Measurements from ENCODE around the gene CSRNP3. TPM values are rescaled to one million over a fixed set of nuclear protein-coding genes. Genes with fewer than 3 reads are reported as not detected.
A peak's percentile ranks its signal among the peaks of the same experiment; 100 is the strongest.

Gene CSRNP3
- not detected in 2 replicates for total RNA-seq
- polyA plus RNA-seq, result not detected in 2 replicates
- not detected in 2 replicates for polyA plus RNA-seq (2011; cell fraction: cytosol; rRNA removed)
- 0.01 and 0.03 TPM in 2 replicates for polyA plus RNA-seq (2011; cell fraction: nucleus; rRNA removed)
- 0.01 TPM in 1 of 2 replicates, not detected in the other for polyA plus RNA-seq (2012)
- polyA minus RNA-seq, result 0.05 and 0.11 TPM in 2 replicates
- polyA minus RNA-seq (2011; cell fraction: cytosol; rRNA and poly(A)+ RNA removed), result not detected
- 0.14 and 0.38 TPM in 2 replicates for polyA minus RNA-seq (2011; cell fraction: nucleus; rRNA and poly(A)+ RNA removed)
- Bru-seq, nascent RNA, result percentile 5 among the genes with signal in this experiment
- BruChase-seq, experiment 1, labeled RNA remaining after a 6-hour chase, result percentile 1 among the genes with signal in this experiment
- percentile 7 among the genes with signal in this experiment for BruChase-seq, experiment 2, labeled RNA remaining after a 2-hour chase
- long read RNA-seq, result 0 reads

- no peaks in the 10 kb centered on the region for H4K20me1 ChIP-seq (replicated peaks; ENCODE audit: control insufficient read depth, extremely low read depth, insufficient read depth, low read length)
- POLR2A ChIA-PET, result no interaction called here
- no peaks in the 10 kb centered on the region for H3K36me3 ChIP-seq (ENCODE audit: control insufficient read depth in 2 of 2, extremely low read depth in 1 of 2, insufficient read depth in 2 of 2, low read length in 2 of 2)
- H3K4me1 ChIP-seq (ENCODE audit: control insufficient read depth, extremely low read depth, insufficient read depth, low read length), result no peaks in the 10 kb centered on the region
- FAIRE-seq (peak; percentile 21), DNase-seq (ENCODE audit: low read depth, low spot score) (peak; percentile 33)
- BruUV-seq (replicated peaks), result no TSS peak
- peaks cover 0 to 2% of the 10 kb centered on the region in 2 experiments for H3K27me3 ChIP-seq (ENCODE audit: control insufficient read depth in 2 of 2, insufficient read depth in 2 of 2, low read length in 2 of 2)
- peak within 1 kb of the TSS in 2 of 3 experiments; percentile 17 to 20 for H3K4me3 ChIP-seq (replicated peaks in 1 of 3; ENCODE audit: insufficient read depth in 1 of 3, low read depth in 1 of 3, low read length in 3 of 3)
- H3K27ac ChIP-seq (ENCODE audit: insufficient read depth, low read depth, low read length), result no peak within 1 kb of the TSS
- H3K9ac ChIP-seq (replicated peaks; ENCODE audit: extremely low read depth, insufficient read depth, low read length), result no peak within 1 kb of the TSS
- H3K4me2 ChIP-seq (ENCODE audit: insufficient read depth, low read length), result peak within 1 kb of the TSS; percentile 24
- TF ChIP-seq CTCF (IDR thresholded peaks at IDR 0.05; ENCODE audit: extremely low read depth in 1 of 2, insufficient read depth in 1 of 2, low read depth in 1 of 2, low read length in 2 of 2) (no peak), POLR2AphosphoS5 (IDR thresholded peaks at IDR 0.05; ENCODE audit: insufficient read depth, low read depth, low read length) (no peak), MYC (IDR thresholded peaks at IDR 0.05; ENCODE audit: low read depth, low read length) (no peak), GATA2 (IDR thresholded peaks at IDR 0.05; ENCODE audit: insufficient read depth, insufficient read length, low read depth, low read length) (no peak), JUN (IDR thresholded peaks at IDR 0.05; ENCODE audit: borderline replicate concordance, insufficient read depth, insufficient read length, low read depth) (no peak), POLR2A (IDR thresholded peaks at IDR 0.05; ENCODE audit: low read depth, low read length) (no peak), EZH2 (IDR thresholded peaks at IDR 0.05; ENCODE audit: borderline replicate concordance, low read depth, low read length, severe bottlenecking) (no peak), MAX (IDR thresholded peaks at IDR 0.05; ENCODE audit: insufficient read depth, insufficient read length) (no peak), FOS (IDR thresholded peaks at IDR 0.05; ENCODE audit: borderline replicate concordance, insufficient read depth, low read length) (no peak)
- no peaks in the 10 kb centered on the region for H3K9me3 ChIP-seq (replicated peaks; ENCODE audit: control insufficient read depth, insufficient read depth, low read length)
- CTCF ChIA-PET, result interaction anchor here (0.8 to 1.4 kb wide), 3 partner anchors 10 to 19 kb away, joined by 3 read pairs; no protein-coding TSS in a partner anchor
- H3K79me2 ChIP-seq (ENCODE audit: control insufficient read depth, insufficient read depth, low read length), result no peaks in the 10 kb centered on the region
- no peak within 1 kb of the TSS for H2AFZ ChIP-seq (ENCODE audit: low read depth, low read length)
- dilution Hi-C loops (cut with MboI; ENCODE audit: extremely low pct_ligation_motif_present, low sequenced_read_pairs) (no loop called here), intact Hi-C loops (cut with micrococcal nuclease) (no loop called here)
- no peaks in the 10 kb centered on the region for H3K9me1 ChIP-seq (replicated peaks; ENCODE audit: control insufficient read depth, extremely low read depth, insufficient read depth, low read length)
Observed at GRCh38 chr2:165469417-165469816, at the start of gene CSRNP3. CSRNP3 (plus strand) TSS chr2:165469698; CDS start chr2:165595066, 125,368 bp downstream.
